ENCODE results near the gene LILRA1.
"Not testable (repeated sequence)": the region's sequence is repeated elsewhere in the genome, so short reads cannot be mapped to it uniquely, and the experiment has no call there.

Gene LILRA1

DNA sequence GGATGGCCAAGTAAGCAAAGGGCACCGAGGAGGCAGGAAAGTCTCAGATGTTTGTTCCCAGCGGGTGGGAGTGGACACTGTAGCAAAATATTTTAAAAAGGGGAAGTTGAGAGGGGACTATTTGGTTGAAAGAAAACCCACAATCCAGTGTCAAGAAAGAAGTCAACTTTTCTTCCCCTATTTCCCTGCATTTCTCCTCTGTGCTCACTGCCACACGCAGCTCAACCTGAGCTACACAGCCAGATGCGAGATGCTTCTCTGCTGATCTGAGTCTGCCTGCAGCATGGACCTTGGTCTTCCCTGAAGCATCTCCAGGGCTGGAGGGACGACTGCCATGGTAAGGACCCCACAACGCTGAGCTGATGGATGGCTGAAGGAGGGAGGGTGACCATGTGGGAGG, at the start of gene LILRA1:
Gene LILRA1, plus strand, starts transcription at position 188 of the 400 bp plus-strand sequence. CDS start 613 bp downstream, outside the sequence.
- not testable (repeated sequence) for DNase-seq

DNA sequence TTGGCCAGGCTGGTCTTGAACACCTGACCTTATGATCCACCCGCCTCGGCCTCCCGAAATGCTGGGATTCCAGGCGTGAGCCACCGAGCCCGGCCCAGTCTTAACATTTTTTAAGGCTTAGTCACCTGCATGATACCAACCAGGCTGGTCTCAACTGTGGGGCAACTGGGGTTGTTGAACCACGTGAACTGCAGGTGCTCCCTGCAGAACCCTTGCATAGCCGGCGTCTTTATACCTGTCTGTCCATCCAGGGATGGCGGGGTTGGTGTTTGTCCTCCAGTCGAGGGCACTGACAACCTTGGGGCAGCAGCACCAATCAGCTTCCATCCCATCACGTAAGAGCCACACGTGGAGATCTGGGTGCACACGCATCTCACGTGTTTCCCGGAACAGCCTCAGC, 44.6 kb upstream of the LILRA1 start:
- DNase-seq, result no peak

DNA sequence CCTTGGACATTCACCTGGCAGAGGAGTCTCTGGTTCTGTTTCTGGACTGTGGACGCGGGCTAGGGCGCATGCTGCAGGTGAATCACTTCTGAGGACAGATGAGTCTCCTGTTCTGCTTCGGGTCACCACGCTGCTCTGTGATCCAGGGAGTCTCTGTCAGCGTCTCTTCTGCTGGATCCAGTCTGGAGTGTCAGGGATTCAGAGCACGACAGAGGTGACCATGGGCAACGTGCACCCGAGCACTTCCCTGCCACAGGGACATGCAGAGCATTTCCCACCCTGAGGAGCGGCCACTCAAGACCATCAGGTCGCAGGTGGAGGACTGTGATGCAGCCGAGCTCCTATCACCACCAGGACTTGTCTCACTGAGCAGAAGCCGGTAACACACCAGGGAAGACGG, 44.2 kb upstream of the LILRA1 start:
- no peak for DNase-seq

DNA sequence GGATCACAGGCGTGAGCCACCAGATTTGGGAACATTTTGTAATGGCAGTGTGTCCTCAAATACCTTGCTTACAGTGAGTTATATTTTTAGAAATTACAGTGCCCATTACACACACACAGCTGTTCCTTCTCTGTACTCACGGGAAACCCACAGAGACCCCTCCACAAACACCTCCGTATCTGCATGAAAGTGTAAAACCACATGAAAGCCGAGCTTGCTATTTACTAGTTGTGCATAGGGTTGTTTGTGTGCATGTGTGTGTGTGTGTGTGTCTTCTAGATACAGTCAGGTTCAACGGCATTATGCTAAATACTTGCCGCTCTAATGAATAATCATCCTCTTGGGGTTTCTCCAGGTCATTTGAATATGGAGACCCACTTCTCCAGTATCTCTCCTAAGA, 42.1 kb upstream of the LILRA1 start:
- DNase-seq, result no peak

DNA sequence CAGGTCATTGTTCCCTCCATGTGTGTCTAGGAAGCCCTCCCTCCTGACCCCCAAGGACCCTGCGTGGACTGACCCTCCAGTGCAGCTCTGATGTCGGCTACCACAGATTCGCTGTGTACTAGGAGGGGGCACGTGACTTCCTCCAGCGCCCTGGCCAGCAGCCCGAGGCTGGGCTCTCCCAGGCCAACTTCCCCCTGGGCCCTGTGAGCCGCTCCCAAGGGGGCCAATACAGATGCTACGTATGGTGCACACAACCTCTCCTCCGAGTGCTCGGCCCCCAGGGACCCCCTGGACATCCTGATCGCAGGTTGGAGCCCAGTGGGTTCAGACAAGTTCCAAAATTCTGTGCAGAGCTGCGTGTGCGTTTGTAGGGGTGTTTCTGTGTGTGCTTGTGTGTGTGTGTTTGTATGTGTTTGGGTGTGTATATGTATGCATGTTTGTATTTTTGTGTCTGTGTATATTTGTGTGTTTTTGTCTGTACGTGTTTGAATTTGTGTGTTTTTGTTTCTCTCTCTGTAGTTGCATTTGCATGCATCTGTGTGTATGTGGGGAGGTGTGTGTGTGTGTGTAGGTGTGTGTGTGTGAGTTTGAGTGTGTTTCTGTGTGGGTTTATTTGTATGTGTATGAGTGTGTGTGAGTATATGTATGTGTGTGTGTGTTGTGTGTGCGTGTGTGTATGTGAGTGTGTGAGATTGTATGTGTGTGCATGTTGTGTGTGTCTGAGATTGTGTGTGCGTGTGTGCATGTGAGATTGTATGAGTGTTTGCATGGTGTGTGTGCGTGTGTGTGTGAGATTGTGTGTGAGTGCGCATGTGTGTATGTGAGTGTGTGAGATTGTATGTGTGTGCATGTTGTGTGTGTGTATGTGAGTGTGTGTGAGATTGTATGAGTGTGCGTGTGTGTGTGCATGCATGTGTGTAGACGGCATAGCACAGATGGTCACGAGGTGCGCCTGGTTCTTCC, 41.2 kb upstream of the LILRA1 start:
- no peak for DNase-seq

DNA sequence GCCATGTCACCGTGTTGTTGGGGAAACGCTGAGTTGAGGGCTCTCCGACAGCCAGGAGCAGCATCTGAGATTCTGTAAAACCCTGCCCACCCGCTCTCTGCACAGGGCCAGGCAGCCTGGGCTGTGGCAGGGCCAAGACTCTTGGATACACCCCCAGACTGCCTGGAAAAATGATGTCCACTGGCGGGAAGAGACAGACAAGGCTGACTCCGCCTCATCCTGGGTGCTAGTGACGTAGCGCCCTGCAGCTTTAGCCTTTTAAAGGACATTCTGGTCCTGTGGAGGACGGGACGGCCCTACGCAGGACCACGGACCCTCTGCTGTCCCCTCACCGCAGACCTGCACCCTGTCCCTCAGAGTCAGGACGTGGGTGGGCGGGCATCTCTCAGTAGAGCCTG, 40.5 kb upstream of the LILRA1 start:
- DNase-seq, result no peak

DNA sequence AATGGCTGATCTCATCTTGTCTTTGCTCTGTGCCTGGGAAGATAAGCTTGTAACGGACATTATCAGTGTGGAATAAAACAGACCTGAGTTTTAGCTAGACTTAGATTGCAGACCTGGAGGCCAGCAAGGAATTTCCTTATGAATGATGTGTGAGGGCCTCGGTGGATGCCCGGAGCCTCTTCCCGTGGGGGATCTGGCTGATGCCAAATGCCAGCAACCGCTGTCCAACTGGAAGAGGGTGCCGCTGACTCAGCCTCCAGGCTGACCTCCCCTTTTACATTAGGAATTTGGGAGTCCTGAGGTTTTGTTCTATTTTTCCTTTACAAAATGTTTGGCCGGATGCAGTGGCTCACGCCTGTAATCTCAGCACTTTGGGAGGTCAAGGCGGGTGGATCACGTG, 39.4 kb upstream of the LILRA1 start:
- no peak for DNase-seq

DNA sequence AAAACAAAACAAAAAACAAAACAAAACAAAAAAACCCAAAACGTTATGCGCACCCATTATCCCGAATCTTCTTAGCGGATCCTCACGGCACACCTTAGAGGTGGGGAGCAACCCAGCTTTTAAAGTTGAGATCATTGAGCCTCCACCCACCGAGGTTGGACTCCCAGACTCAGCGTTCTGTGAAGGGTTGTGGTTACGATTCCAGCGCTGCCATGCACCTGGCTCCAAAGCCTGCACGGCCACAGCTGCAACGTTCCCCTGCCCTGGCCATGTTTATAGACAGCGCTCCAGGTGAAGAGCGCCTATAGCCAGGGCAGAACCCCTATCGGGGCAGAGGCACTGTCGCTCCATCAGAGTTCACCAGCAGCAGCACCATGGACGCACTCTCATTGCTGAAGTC, 38.5 kb upstream of the LILRA1 start:
- no peak for DNase-seq

DNA sequence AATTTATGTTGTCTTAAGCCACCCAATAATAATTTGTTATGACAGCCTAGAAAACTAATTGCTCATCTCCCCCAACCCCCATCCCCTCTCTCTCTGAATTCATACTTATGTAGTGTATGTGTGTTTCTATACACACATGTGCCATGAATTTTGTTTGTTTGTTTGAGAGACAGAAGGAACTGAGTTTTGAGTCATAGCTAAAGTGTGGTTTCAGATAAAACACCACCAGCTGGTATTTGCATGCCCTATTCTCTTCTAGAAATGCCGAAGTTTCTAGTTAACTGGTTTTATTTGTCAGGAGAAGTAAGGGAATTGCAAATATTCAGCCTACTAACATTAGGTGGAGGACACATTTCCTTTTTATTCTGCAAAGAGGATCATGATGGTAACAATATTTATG, 37.2 kb upstream of the LILRA1 start:
- no peak for DNase-seq

DNA sequence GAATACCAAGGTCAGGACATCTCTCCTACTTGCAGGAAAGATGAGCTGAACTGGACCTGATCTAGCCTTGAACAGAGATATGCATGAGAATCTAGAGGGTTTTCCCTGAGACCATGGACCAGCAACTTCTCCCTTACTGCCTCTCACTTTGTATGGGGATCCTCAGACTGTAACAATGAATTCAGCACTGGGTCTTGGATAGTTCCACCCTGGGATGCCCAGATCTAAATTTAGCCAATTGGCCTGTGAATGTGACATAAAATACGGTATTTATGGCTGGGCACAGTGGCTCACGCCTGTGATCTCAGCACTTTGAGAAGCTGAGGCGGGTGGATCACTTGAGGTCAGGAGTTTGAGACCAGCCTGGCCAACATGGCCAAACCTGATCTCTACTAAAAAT, 35.1 kb upstream of the LILRA1 start:
- no peak for DNase-seq

DNA sequence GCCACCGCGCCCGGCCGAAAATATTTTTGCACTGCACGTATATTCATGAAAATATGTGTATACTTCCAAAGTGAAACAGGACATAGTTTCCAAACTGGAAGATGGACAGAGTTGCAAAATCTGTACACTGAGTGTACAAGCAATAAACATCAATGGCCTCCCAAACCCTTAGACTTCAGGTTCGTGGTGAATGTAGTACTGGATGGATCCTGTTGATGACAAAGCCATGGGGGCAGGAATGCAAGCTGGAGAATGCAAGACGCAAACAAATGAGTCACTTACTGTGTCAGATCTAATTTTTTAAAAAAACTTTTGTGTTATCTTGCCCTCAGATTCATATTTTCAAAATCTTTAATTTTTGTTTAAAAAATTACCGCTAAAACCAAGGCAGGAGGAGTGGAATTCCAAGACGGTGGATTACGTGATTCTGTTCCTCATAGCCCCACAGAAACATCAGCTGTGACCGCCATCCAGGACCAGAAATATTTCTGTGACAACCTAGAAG, 32.5 kb upstream of the LILRA1 start:
- DNase-seq, result no peak

DNA sequence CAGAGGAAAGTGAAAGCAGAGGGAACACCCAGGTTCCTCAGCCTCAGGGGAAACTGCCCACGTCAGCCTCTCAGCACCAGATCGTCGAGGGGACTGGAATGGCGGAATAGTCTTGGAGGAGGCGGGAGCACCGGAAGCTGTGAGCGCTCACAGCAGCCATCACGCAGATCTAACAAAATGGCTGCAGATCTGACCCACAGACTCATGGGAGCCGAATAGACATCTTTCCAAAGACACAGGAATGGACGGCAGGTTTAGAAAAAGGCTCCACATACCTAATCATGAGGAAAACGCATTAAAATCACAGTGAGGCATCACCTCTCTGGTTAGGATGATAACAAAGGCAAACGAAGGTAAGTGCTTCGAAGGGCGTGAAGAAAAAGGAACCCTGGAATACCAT, 31.6 kb upstream of the LILRA1 start:
- no peak for DNase-seq

DNA sequence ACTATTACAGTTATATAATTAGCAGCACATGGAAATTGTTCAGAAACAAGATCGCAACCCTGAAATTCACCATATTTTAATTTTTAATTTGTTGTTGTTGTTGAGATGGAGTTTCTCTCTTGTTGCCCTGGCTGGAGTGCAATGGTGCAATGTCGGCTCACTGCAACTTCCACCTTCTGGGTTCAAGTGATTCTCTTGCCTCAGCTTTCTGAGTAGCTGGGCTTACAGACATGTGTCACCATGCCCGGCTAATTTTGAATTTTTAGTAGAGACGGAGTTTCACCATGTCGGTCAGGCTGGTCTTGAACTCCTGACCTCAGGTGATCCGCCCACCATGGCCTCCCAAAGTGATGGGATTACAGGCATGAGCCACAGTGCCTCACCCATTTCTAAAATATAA, 30.2 kb upstream of the LILRA1 start:
- DNase-seq, result not testable (repeated sequence)

DNA sequence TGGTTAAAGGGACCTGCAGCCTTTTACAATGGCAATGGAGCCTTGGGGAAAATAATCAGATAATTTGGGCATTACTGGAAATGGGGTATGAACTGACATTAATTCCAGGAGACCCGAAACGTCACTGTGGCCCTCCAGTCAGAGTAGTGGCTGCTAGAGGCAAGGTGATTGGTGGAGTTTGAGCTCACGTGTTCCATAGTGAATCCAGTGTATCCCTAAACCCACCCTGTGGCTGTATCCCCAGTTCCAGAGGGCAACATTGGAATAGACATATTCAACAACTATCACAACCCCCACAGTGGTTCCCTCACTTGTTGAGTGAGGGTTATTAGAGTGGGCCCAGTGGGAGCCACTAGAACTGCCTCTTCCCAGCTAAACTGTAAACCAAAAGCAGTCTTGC, 23.1 kb upstream of the LILRA1 start:
- no peak for DNase-seq

DNA sequence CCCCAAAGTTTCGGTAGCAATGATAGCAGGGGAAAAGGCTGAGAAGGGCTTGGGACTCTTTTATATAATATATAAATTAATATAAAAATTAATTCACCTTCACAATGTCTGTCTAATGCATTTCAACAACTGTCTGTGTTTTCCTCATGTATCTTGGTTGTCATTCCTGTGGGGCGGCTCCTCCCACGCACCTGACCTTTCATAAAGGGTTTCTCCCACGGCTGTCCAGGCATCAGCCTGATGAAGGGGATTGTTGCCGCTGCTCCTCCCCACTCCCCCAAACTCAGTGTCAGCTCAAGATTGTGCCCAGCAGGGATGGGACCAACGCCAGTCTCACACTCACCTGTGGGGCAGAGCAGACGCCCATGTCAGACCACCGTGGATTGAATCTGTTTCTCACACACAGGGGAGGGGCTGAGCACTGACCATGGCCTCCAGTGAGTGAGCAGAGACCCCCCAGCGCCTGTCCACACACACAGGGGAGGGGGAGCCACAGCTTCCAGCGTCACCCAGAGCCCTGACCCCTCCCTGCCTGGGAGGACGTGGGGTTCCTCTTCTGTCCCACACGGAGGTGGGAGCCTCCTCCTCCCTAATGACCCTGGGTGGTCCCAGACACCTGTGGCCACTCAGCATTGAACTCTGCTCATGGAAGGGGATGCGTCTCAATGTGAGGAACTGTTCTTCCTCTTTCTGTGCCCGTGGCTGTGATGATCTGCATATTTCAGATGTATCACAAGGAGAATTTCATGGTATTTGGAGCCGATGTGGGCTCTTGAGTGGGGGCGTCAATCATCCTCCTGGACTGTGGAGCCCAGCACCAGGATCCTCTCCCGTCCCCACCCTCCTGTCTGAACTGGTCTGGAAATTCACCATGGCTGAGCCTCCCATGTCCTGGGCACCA, 21.5 kb upstream of the LILRA1 start:
- not testable (repeated sequence) for DNase-seq

DNA sequence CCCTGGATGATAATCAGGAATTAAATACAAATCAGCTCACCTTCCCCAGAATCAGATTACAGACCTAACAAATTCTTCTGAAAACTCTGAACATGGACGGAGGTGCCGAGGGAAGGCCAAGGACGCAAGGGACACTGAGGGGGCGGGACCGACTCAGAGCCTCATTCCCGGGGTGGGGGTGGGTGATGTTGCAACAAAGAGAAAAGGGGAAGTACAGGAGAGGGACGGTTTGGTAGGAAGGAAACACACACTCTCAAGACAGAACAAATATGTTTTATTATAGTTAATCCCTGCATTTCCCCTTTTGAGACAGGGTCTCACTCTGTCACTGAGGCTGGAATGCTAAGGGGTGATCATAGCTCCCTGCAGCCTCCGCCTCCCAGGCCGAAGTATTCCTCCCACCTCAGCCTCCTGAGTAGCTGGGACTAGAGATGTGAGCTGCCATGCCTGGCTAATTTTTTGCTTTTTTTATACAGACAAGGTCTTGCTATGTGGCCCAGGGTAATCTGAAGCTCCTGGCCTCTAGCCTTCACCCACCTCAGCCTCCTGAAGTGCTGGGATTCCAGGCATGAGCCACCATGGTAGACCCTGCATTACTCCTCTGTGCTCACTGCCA, 20.6 kb upstream of the LILRA1 start:
- no peak for DNase-seq

DNA sequence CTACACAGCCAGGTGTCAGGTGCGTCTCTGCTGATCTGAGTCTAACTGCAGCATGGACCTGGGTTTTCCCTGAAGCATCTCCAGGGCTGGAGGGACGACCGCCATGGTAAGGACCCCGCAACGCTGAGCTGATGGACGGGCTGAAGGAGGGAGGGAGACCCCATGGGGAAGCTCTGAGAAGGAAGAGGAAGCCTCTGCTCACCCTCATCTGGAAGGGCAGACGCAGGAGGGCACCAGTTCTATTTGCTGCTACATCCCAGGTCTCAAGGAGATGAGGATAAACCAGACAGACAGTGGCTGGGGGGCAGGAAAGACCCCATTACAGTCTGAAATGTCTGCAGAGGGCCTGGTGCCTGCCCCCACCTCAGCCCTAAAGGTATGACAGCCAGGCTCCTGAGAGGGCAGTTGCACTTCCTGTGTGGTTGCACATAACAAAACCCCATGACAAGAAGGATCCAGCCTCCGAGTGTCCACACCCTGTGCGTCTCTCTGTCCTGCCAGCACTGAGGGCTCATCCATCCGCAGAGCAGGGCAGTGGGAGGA, 20.0 kb upstream of the LILRA1 start, which contains the start of gene LILRA2:
Gene LILRA2, plus strand, starts transcription at position 461 of the 543 bp plus-strand sequence. CDS start 89 bp downstream, outside the sequence.
- no peak for DNase-seq

DNA sequence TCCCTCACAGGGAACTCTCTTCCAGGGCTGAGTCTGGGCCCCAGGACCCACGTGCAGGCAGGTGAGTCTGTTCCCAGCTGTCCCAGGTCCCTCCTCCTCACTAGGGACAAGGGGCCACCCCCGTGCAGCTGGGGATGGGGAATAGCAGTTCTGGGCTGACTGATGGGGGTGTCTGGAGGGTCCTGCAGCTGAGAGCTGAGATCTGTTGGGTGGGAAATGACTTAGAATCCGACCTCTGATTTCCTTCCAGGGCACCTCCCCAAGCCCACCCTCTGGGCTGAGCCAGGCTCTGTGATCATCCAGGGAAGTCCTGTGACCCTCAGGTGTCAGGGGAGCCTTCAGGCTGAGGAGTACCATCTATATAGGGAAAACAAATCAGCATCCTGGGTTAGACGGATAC, 19.4 kb upstream of the LILRA1 start:
- no peak for DNase-seq

DNA sequence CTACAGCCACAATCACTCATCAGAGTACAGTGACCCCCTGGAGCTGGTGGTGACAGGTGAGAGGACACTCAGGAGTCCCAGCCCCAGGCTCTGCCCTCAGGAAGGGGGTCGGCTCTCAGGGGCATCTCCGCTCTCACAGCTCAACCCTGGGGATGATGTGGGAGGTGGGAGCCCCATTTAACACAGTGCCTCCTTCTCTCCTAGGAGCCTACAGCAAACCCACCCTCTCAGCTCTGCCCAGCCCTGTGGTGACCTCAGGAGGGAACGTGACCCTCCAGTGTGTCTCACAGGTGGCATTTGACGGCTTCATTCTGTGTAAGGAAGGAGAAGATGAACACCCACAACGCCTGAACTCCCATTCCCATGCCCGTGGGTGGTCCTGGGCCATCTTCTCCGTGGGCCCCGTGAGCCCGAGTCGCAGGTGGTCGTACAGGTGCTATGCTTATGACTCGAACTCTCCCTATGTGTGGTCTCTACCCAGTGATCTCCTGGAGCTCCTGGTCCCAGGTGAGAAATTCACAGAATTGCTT, 18.8 kb upstream of the LILRA1 start:
- DNase-seq, result no peak

DNA sequence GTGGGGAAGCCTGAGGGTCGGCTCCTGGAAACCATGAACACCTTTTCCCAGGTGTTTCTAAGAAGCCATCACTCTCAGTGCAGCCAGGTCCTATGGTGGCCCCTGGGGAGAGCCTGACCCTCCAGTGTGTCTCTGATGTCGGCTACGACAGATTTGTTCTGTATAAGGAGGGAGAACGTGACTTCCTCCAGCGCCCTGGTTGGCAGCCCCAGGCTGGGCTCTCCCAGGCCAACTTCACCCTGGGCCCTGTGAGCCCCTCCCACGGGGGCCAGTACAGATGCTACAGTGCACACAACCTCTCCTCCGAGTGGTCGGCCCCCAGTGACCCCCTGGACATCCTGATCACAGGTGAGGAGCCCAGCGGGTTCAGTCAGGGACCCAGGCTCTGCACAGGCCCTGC, 18.2 kb upstream of the LILRA1 start:
- not testable (repeated sequence) for DNase-seq

DNA sequence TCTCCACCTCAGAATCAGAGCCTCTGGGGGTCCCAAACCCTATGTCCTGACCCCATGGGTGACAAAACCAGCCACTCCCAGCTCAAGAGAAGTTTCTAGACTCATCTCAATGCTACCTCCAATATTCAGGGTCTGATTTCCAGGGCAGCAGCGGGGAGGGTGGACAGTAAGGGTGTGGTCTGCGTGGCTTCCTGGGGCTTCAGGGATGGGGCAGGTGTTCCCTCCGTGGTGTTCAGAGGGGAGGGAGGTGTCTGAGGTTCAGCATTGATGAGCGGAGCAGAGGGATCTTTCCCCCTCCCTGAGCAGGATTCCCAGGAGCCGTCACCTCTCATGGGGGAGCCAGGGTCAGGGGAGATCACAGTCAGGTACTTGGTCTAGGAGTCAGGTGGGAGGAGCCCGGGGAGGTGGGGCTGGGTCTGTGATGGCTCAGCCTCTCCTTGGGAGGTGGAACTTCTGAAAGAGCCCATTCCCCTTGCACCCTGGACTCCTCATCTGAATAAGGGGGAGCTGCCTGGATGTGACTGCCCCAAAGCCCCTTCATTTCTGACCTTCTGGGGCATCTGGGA, 16.9 kb upstream of the LILRA1 start:
- DNase-seq, result no peak

DNA sequence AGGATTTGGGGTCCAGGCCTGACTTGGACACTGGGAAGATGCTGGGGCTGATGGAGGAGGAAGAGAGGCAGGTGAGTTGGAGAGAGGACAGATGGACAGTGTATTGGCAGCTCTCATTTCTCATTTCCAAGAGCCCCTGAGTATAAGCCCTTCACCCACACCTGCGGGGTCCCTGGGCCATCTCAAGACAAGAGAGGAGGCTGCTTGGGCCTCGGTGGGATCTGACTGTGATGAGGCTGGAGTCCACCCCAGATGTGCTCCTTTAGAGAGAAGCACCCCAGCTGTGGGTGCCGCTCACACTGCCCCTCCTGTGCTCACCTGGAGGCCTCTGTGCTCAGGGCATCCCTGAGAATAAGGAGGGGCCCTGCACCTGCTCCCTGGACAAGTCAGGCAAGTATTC, 16.1 kb upstream of the LILRA1 start:
- no peak for DNase-seq
